ENCODE results near the gene SLC38A11. TPM values are rescaled to one million over a fixed set of nuclear protein-coding genes. Genes with fewer than 3 reads are reported as not detected.
A peak's percentile ranks its signal among the peaks of the same experiment; 100 is the strongest.

SLC38A11 gene
- total and polyA plus RNA-seq, 2 donors (not counting 1 experiment from before 2014, with no cell fraction given): 0.50 to 1.1 TPM

- Histone ChIP-seq H3K9ac (ENCODE audit: insufficient read depth, low read length) (no peak overlapping the region), H3K9me3 (ENCODE audit: control insufficient read depth, insufficient read depth, low read depth, low read length) (no peaks in the 10 kb centered on the region), H3K27me3 (ENCODE audit: control insufficient read depth, insufficient read depth, low read length) (no peaks in the 10 kb centered on the region), H3K4me1 (ENCODE audit: control insufficient read depth, extremely low read depth, insufficient read depth, low read length) (peaks cover 3% of the 10 kb centered on the region), H3K4me3 (replicated peaks in 1 of 4; ENCODE audit: control extremely low read depth in 1 of 4, insufficient read depth in 1 of 4, low read depth in 3 of 4, low read length in 4 of 4) (no peak overlapping the region), H3K36me3 (ENCODE audit: control insufficient read depth, insufficient read depth, low read length) (no peaks in the 10 kb centered on the region), H3K79me2 (ENCODE audit: control insufficient read depth, insufficient read depth, low read length) (no peaks in the 10 kb centered on the region), H4K20me1 (ENCODE audit: control insufficient read depth, extremely low read depth, insufficient read depth, low read length) (no peaks in the 10 kb centered on the region), H3K27ac (ENCODE audit: insufficient read depth, low read length) (no peak overlapping the region), H3K4me2 (ENCODE audit: extremely low read depth, insufficient read depth, low read length) (no peak overlapping the region), H2AFZ (ENCODE audit: low read length) (no peak overlapping the region)
- no peak for TF ChIP-seq CTCF (conservative IDR thresholded peaks at IDR 0.05 in 1 of 2, IDR thresholded peaks at IDR 0.05 in 1 of 2; ENCODE audit: low read depth in 1 of 2, low read length in 2 of 2)
- TF ChIP-seq EZH2 (IDR thresholded peaks at IDR 0.05; ENCODE audit: low read length, missing control alignments): no peak
- DNase-seq (ENCODE audit: low read depth in 2 of 2): no peak
Measured at GRCh38 chr2:164915566-164915965, 39.8 kb downstream of the SLC38A11 start.

GRCh38 chr2:164913640-164914350 is 41.5 kb downstream of the SLC38A11 start:
- Histone ChIP-seq H3K4me3 (replicated peaks in 1 of 4; ENCODE audit: control extremely low read depth in 1 of 4, insufficient read depth in 1 of 4, low read depth in 3 of 4, low read length in 4 of 4) (no peak overlapping the region), H3K4me2 (ENCODE audit: extremely low read depth, insufficient read depth, low read length) (no peak overlapping the region), H3K36me3 (ENCODE audit: control insufficient read depth, insufficient read depth, low read length) (no peaks in the 10 kb centered on the region), H4K20me1 (ENCODE audit: control insufficient read depth, extremely low read depth, insufficient read depth, low read length) (no peaks in the 10 kb centered on the region), H3K9ac (ENCODE audit: insufficient read depth, low read length) (no peak overlapping the region), H3K9me3 (ENCODE audit: control insufficient read depth, insufficient read depth, low read depth, low read length) (no peaks in the 10 kb centered on the region), H3K27me3 (ENCODE audit: control insufficient read depth, insufficient read depth, low read length) (no peaks in the 10 kb centered on the region), H3K79me2 (ENCODE audit: control insufficient read depth, insufficient read depth, low read length) (no peaks in the 10 kb centered on the region), H2AFZ (ENCODE audit: low read length) (peak overlapping the region; percentile 47), H3K27ac (ENCODE audit: insufficient read depth, low read length) (no peak overlapping the region), H3K4me1 (ENCODE audit: control insufficient read depth, extremely low read depth, insufficient read depth, low read length) (no peaks in the 10 kb centered on the region)
- peak; percentile 34 to 56 for DNase-seq (ENCODE audit: low read depth in 2 of 2)
- TF ChIP-seq EZH2 (IDR thresholded peaks at IDR 0.05; ENCODE audit: low read length, missing control alignments): no peak
- TF ChIP-seq CTCF (conservative IDR thresholded peaks at IDR 0.05 in 1 of 2, IDR thresholded peaks at IDR 0.05 in 1 of 2; ENCODE audit: low read depth in 1 of 2, low read length in 2 of 2): peak; percentile 14 to 17

- no peak overlapping the region for H3K9ac ChIP-seq (ENCODE audit: insufficient read depth, low read length)
- no peak overlapping the region for H2AFZ ChIP-seq (ENCODE audit: low read length)
- no peak overlapping the region for H3K27ac ChIP-seq (ENCODE audit: insufficient read depth, low read length)
- no peak for TF ChIP-seq CTCF (conservative IDR thresholded peaks at IDR 0.05 in 1 of 2, IDR thresholded peaks at IDR 0.05 in 1 of 2; ENCODE audit: low read depth in 1 of 2, low read length in 2 of 2)
- TF ChIP-seq EZH2 (IDR thresholded peaks at IDR 0.05; ENCODE audit: low read length, missing control alignments): no peak
- no peaks in the 10 kb centered on the region for H4K20me1 ChIP-seq (ENCODE audit: control insufficient read depth, extremely low read depth, insufficient read depth, low read length)
- H3K4me1 ChIP-seq (ENCODE audit: control insufficient read depth, extremely low read depth, insufficient read depth, low read length): no peaks in the 10 kb centered on the region
- no peaks in the 10 kb centered on the region for H3K27me3 ChIP-seq (ENCODE audit: control insufficient read depth, insufficient read depth, low read length)
- no peaks in the 10 kb centered on the region for H3K36me3 ChIP-seq (ENCODE audit: control insufficient read depth, insufficient read depth, low read length)
- H3K4me3 ChIP-seq (replicated peaks in 1 of 4; ENCODE audit: control extremely low read depth in 1 of 4, insufficient read depth in 1 of 4, low read depth in 3 of 4, low read length in 4 of 4): no peak overlapping the region
- no peak for DNase-seq (ENCODE audit: low read depth in 2 of 2)
- no peaks in the 10 kb centered on the region for H3K79me2 ChIP-seq (ENCODE audit: control insufficient read depth, insufficient read depth, low read length)
- H3K9me3 ChIP-seq (ENCODE audit: control insufficient read depth, insufficient read depth, low read depth, low read length): no peaks in the 10 kb centered on the region
- H3K4me2 ChIP-seq (ENCODE audit: extremely low read depth, insufficient read depth, low read length): no peak overlapping the region
Measured at GRCh38 chr2:164913011-164913410, 42.3 kb downstream of the SLC38A11 start.

All from fibroblast of lung (primary cell).